Muscle layer of duodenum (tissue), 2 donors: Measurements from ENCODE around the gene ZDHHC4.

ENCODE experiments used
- H3K27ac ChIP-seq: one replicate; pipeline ENCODE4 v1.7.0; 2013; ENCODE audit warnings: mild to moderate bottlenecking, low read length
- H3K27me3 ChIP-seq: one replicate; pipeline ENCODE4 v1.7.0; 2013; ENCODE audit warnings: low read depth, mild to moderate bottlenecking, control low read depth, low read length
- H3K36me3 ChIP-seq, 2 donors: one replicate each; pipeline ENCODE4 v1.7.0; 2013; ENCODE audit warnings: low read length in 2 of 2, control low read depth in 1 of 2, mild to moderate bottlenecking in 1 of 2; ENCODE audit not compliant: insufficient read depth in 2 of 2, control insufficient read depth in 1 of 2
- H3K4me1 ChIP-seq, 2 donors: one replicate each; pipeline ENCODE4 v1.7.0; 2013; ENCODE audit warnings: low read length in 2 of 2, mild to moderate bottlenecking in 2 of 2, control low read depth in 1 of 2, moderate library complexity in 1 of 2; ENCODE audit not compliant: insufficient read depth in 2 of 2, control insufficient read depth in 1 of 2
- H3K4me3 ChIP-seq, 2 donors: one replicate each; pipeline ENCODE4 v1.7.0; 2013; ENCODE audit warnings: low read length in 2 of 2, low read depth in 1 of 2, mild to moderate bottlenecking in 1 of 2
- H3K9me3 ChIP-seq, 2 donors: one replicate each; pipeline ENCODE4 v1.7.0; 2013; ENCODE audit warnings: low read length in 2 of 2, control low read depth in 1 of 2, mild to moderate bottlenecking in 1 of 2; ENCODE audit not compliant: control insufficient read depth in 1 of 2
- donor health status: healthy.

ZDHHC4 gene

GRCh38 chr7:6545398-6546126 lies 31.7 kb upstream of the ZDHHC4 start:
- no peak overlapping the region for H3K27ac ChIP-seq
- no peaks in the 10 kb centered on the region for H3K27me3 ChIP-seq
- H3K4me3 ChIP-seq: no peak overlapping the region
- H3K36me3 ChIP-seq: no peaks in the 10 kb centered on the region
- H3K9me3 ChIP-seq: no peaks in the 10 kb centered on the region
- H3K4me1 ChIP-seq: no peaks in the 10 kb centered on the region

GRCh38 chr7:6546498-6547251 lies 30.6 kb upstream of the ZDHHC4 start:
- Histone ChIP-seq H3K36me3 (no peaks in the 10 kb centered on the region), H3K27ac (no peak overlapping the region), H3K4me1 (no peaks in the 10 kb centered on the region), H3K4me3 (no peak overlapping the region), H3K9me3 (no peaks in the 10 kb centered on the region), H3K27me3 (no peaks in the 10 kb centered on the region)

GRCh38 chr7:6547400-6547799 lies 29.9 kb upstream of the ZDHHC4 start:
- Histone ChIP-seq H3K36me3 (no peaks in the 10 kb centered on the region), H3K9me3 (no peaks in the 10 kb centered on the region), H3K27ac (no peak overlapping the region), H3K4me3 (no peak overlapping the region), H3K4me1 (no peaks in the 10 kb centered on the region), H3K27me3 (no peaks in the 10 kb centered on the region)

GRCh38 chr7:6551016-6551511 lies 26.2 kb upstream of the ZDHHC4 start, which contains the start of gene GRID2IP:
Gene GRID2IP, minus strand, starts transcription at chr7:6551461. Its CDS starts 25 bp downstream, at chr7:6551436.
- Histone ChIP-seq H3K4me1 (no peaks in the 10 kb centered on the region), H3K27me3 (no peaks in the 10 kb centered on the region), H3K9me3 (no peaks in the 10 kb centered on the region), H3K36me3 (no peaks in the 10 kb centered on the region), H3K4me3 (no peak within 1 kb of the TSS), H3K27ac (no peak within 1 kb of the TSS)

- Histone ChIP-seq H3K4me3 (no peak overlapping the region), H3K27ac (no peak overlapping the region), H3K36me3 (no peaks in the 10 kb centered on the region), H3K9me3 (no peaks in the 10 kb centered on the region), H3K27me3 (no peaks in the 10 kb centered on the region), H3K4me1 (no peaks in the 10 kb centered on the region)
These were observed 23.7 kb upstream of the ZDHHC4 start for GRCh38 chr7:6553448-6554044.

GRCh38 chr7:6554848-6555247 lies 22.4 kb upstream of the ZDHHC4 start:
- Histone ChIP-seq H3K36me3 (no peaks in the 10 kb centered on the region), H3K4me1 (no peaks in the 10 kb centered on the region), H3K9me3 (no peaks in the 10 kb centered on the region), H3K4me3 (no peak overlapping the region), H3K27ac (no peak overlapping the region), H3K27me3 (no peaks in the 10 kb centered on the region)

GRCh38 chr7:6556196-6556595 lies 21.1 kb upstream of the ZDHHC4 start:
- Histone ChIP-seq H3K27ac (no peak overlapping the region), H3K4me1 (no peaks in the 10 kb centered on the region), H3K36me3 (no peaks in the 10 kb centered on the region), H3K27me3 (no peaks in the 10 kb centered on the region), H3K9me3 (no peaks in the 10 kb centered on the region), H3K4me3 (no peak overlapping the region)

GRCh38 chr7:6558837-6559236 lies 18.4 kb upstream of the ZDHHC4 start:
- H3K27me3 ChIP-seq: no peaks in the 10 kb centered on the region
- no peaks in the 10 kb centered on the region for H3K36me3 ChIP-seq
- no peak overlapping the region for H3K27ac ChIP-seq
- H3K4me3 ChIP-seq: no peak overlapping the region
- no peaks in the 10 kb centered on the region for H3K4me1 ChIP-seq
- no peaks in the 10 kb centered on the region for H3K9me3 ChIP-seq

- no peaks in the 10 kb centered on the region for H3K36me3 ChIP-seq
- no peaks in the 10 kb centered on the region for H3K4me1 ChIP-seq
- no peak overlapping the region for H3K4me3 ChIP-seq
- H3K9me3 ChIP-seq: no peaks in the 10 kb centered on the region
- H3K27ac ChIP-seq: no peak overlapping the region
- no peaks in the 10 kb centered on the region for H3K27me3 ChIP-seq
These were observed 17.4 kb upstream of the ZDHHC4 start for GRCh38 chr7:6559896-6560295.

- H3K27me3 ChIP-seq: no peaks in the 10 kb centered on the region
- H3K4me3 ChIP-seq: no peak overlapping the region
- H3K9me3 ChIP-seq: no peaks in the 10 kb centered on the region
- H3K27ac ChIP-seq: no peak overlapping the region
- H3K36me3 ChIP-seq: no peaks in the 10 kb centered on the region
- no peaks in the 10 kb centered on the region for H3K4me1 ChIP-seq
These were observed 15.1 kb upstream of the ZDHHC4 start for GRCh38 chr7:6562106-6562505.

- Histone ChIP-seq H3K27ac (no peak overlapping the region), H3K4me1 (no peaks in the 10 kb centered on the region), H3K27me3 (no peaks in the 10 kb centered on the region), H3K36me3 (no peaks in the 10 kb centered on the region), H3K9me3 (no peaks in the 10 kb centered on the region), H3K4me3 (no peak overlapping the region)
These were observed 13.1 kb upstream of the ZDHHC4 start for GRCh38 chr7:6563936-6564770.
